ENCODE data around the gene EMC8.
A peak's percentile ranks its signal among the peaks of the same experiment; 100 is the strongest.

Gene EMC8

GRCh38 chr16:85754413-85754812 is 44.9 kb downstream of the EMC8 start:
- DNase-seq (ENCODE audit: low read depth): no peak

DNA sequence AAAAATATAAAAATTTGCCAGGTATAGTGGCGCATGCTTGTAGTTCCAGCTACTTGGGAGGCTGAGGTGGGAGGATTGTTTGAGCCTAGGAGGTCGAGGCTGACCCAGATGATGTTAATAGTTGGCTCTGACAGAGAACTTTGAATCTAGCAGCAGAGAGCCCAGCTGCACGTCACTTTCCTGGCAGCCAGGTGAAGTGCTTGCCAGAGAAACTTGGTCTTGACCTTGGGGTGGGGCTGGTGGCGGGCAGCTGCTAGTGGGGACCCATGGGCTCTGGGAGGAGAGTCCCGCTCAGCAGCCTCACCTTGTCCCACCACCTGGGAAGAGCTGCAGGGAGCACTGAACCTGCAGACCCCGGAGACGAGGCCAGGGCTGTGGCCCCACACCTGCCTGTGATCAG is 45.4 kb downstream of the EMC8 start:
- no peak for DNase-seq (ENCODE audit: low read depth)

DNA sequence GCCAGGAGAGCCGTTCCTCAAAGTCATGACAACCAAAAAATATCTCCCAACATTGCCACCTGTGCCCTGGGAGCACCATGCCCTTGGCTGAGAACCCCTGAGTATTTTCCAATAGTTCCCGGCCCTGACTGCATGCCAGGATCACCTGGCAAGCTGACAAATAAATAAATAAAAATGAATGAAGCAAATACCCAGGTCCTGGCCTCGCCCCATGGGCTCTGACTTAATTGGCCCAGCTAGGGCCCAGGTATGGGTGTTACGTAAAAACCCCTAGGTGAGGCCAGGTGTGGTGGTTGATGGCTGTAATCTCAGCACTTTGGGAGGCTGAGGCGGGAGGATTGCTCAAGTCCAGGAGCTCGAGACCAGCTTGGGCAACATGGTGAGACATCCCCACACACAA is 45.8 kb downstream of the EMC8 start:
- DNase-seq (ENCODE audit: low read depth): no peak

GRCh38 chr16:85752511-85753420 is 46.6 kb downstream of the EMC8 start:
- DNase-seq (ENCODE audit: low read depth): no peak

GRCh38 chr16:85751698-85752501 is 47.4 kb downstream of the EMC8 start:
- DNase-seq (ENCODE audit: low read depth): no peak

DNA sequence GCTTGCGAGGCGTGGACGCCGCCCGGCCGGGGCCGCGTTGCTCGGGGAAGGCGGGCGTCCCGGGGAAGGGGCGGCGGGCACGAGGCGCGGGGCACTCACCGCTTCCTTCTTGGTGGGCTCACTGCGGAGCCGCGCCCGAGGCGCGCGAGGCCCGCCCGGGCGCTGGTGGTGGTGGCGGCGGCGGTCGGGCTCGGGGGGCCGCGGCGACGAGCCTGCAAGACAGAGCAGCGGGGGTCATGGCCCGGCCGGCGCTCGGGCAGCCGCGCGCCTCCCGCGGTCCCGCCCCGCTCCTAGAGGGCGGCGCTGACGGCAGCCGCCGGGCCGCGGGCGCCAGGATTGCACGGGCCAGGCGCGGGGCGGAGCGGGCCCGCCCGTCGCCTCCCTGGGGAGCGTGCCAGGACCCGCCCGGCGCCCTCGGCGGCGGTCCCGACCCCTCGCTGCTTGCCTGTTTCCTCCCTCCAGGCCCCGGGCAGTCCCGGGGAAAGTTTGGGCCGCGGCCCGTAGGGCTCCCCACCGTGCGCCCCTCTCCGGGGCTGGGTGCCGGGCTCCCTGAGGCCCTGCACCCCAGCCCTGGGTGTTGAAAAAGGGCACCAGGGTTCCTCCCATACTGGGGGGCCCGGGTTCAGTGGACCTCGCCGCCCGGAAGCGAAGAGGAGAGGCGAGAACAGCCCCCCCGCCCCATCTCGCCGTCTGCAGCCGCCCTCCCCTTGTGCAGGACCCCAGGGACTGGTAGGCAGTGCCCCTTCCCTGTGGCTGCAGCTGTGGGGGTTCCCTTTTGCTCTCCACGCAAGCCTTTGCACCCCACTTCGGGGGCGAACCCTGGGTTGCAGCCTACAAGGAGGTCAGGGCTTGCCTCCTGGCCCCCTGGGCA is 48.3 kb downstream of the EMC8 start, which contains the start of gene C16orf74:
Gene C16orf74 (minus strand): TSS at position 270 of the 871 bp plus-strand sequence. CDS start 15,879 bp downstream, outside the sequence.
- no peak for DNase-seq (ENCODE audit: low read depth)

DNA sequence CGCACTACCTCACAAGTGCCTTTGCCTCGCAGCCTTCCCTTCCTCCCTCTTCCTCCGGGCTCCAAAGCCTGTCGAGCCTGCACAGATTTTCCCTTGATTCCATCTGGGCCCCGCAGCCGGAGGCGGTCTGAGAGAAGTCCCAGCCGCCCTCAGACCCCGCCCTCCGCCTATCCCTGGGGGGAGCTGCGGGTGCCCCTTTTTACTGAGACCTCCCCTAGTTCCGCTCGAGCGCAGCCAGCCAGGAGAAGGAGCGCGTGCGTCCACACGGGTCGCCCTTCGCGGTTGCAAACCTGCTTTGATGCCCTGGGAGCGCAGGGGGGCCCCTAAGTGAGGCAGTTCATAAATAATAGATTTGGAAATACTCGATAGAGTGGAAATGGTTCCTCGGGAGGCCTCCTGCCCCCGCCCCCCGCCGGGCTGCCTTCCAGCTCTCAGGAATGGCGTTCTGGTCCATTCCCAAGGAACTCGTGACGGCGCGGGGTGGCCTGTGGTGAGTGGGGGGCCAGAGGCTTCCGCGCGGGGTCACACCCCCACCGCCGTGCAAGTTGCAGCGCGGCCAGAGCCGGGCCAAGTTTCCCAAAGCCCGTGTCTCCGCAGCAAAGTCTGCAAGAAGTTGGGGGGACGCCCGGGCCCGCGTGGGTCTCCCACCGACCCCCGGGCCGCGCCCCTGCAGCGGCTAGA is 49.1 kb downstream of the EMC8 start:
- DNase-seq (ENCODE audit: low read depth): no peak

- no peak for DNase-seq (ENCODE audit: low read depth)
Measured at GRCh38 chr16:85749771-85750145, 49.6 kb downstream of the EMC8 start.

GRCh38 chr16:85746460-85747215 is 52.7 kb downstream of the EMC8 start:
- peak; percentile 28 for DNase-seq (ENCODE audit: low read depth)

GRCh38 chr16:85738923-85739715 is 60.2 kb downstream of the EMC8 start:
- no peak for DNase-seq (ENCODE audit: low read depth)

DNA sequence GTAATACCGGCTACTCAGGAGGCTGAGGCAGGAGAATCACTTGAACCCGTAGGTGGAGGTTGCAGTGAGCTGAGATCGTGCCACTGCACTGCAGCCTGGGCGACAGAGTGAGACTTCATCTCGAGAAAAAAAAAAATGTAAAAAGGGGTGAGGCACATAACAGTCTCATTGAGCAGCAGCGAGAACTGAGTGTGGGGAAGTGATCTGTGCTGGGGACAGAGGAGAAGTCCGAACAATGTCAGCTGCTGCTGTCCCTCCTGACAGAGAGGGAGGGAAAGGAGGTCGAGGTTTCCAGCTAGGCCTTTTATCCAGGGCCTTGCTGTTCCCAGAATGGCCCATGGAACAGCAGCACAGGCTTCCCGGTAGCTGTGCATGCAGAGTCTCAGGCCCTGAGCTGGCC is 62.4 kb downstream of the EMC8 start:
- no peak for DNase-seq (ENCODE audit: low read depth)

- no peak for DNase-seq (ENCODE audit: low read depth)
Measured at GRCh38 chr16:85735946-85736345, 63.4 kb downstream of the EMC8 start.

- DNase-seq (ENCODE audit: low read depth): no peak
Measured at GRCh38 chr16:85735225-85735635, 64.1 kb downstream of the EMC8 start.

DNA sequence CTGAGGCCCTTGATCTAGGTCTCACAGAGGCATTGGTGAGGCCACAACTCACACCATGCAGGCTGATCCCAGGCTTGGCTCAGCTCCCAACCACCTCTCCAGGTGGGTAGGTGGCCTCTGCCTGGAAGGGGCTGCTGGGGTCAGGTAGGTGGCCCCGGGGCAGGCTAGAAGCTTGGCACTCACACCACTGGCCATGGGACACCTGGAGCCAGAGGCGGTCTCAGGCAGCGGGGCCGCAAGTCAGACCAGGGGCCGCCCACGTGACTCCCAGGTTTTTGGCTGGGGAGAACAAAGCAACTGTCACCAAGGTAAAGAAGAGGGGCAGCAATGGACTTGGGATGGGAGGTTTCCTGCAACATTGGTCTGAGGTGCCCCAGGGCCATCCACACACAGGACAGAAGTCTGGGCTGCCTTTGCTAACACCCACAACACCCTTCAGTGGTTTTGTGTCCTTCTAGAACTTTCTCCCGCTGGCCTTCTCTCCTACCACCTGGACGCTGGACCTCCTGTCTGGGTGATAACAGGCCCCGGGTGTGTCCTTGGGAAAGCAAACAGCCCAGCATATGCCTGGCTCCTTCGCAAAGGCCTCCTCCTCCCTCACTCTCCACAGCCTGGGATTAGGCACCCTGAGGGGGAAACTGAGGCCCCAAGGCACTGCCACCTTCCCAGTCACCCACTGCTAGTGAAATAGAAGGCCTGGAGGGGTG is 64.9 kb downstream of the EMC8 start:
- no peak for DNase-seq (ENCODE audit: low read depth)

DNA sequence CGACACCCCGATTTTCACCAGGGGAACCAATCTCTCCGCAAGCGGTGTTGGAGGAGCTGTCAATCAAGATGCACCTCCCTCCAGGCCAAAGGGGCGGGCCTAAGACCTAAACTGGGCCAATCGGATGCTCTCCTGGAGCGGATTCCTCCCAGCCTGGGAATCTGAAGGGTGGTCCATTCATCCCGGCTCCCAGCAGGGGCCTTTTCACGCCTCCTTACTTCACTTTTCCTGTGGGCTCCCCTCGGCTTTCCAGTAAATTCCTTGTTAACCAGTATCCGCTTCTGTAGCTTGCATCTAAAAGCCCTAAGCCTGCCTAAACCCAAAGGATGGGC is 65.5 kb downstream of the EMC8 start:
- DNase-seq (ENCODE audit: low read depth): no peak

- no peak for DNase-seq (ENCODE audit: low read depth)
Measured at GRCh38 chr16:85733155-85733838, 66.0 kb downstream of the EMC8 start.

DNA sequence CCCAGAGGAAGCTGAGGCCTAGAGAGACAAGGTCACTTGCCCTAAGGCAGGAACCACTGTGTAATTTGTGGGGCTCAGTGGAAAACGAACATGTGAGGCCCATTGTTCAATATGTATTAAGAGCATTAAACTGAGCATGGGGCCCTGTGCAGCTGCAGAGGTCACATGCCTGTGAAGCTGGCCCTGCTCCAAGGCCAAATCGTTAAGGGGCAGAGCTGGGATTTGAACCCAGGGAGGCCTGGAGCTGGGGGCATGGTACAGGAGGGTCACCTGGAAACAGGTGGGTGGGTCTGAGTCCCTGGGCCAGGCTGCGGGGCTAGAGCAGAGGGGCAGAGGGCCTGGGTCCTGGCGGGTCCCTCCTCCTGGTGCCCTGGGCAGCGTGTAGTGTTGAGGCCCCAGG is 68.2 kb downstream of the EMC8 start:
- DNase-seq (ENCODE audit: low read depth): no peak

DNA sequence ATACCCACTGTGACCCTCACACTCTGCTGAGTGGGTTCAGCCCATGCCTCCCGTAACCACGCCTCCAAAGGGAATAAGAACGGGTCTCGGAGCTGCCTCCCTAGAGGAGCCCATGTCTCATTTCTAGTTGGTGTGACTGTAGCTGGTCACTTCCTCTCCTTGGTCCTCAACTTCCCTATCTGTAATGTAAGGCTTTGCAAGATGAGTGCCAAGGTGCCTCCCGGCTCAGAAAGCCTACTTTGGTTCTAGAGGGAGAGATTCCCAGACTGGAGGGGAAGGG is 69.2 kb downstream of the EMC8 start:
- no peak for DNase-seq (ENCODE audit: low read depth)
